GM12878 (cell line): ENCODE measurements around the gene PRKCE. TPM values are rescaled to one million over a fixed set of nuclear protein-coding genes. Genes with fewer than 3 reads are reported as not detected.

Experiments
- ATAC-seq: fragments of 200-7000 bp; cut with Tn5 transposase; 3 replicates; pipeline ENCODE4 v1.9.1; 2020; ENCODE audit warnings: mild to moderate bottlenecking, moderate library complexity
- BruUV-seq: library from RNA; stranded (reverse); fragments of 400-500 nt; replicated peaks from 2 replicates; lab custom pipeline; 2021; lab: Mats Ljungman, UMichigan
- CTCF ChIA-PET: fragments of 300-600 bp; sonication (Branson Sonifier 250); formaldehyde crosslinking; extraction: SDS; loops from one replicate; lab custom pipeline; 2021; ENCODE audit warnings: inconsistent platforms; lab: Yijun Ruan, JAX
- POLR2A ChIA-PET: fragments of 350-600 bp; formaldehyde crosslinking; extraction: SDS; loops from one replicate; lab custom pipeline; 2021; ENCODE audit warnings: inconsistent platforms; lab: Charles Lee
- RAD21 ChIA-PET: fragments of 300-600 bp; sonication (Branson Sonifier 250); formaldehyde crosslinking; loops from one replicate; lab custom pipeline; 2023; ENCODE audit warnings: antibody characterized with exemption; ENCODE audit not compliant: unreplicated experiment; lab: Charles Lee
- SMC1A ChIA-PET: fragments of 300-600 bp; sonication (Branson Sonifier 250); formaldehyde crosslinking; loops from one replicate; lab custom pipeline; 2023; ENCODE audit not compliant: unreplicated experiment, uncharacterized antibody; lab: Charles Lee
- DNase-seq: peaks from one replicate; pipeline ENCODE4 v3.0.0-alpha.2; 2011; ENCODE audit warnings: low read depth, low spot score
- FAIRE-seq: peaks from 3 replicates; lab custom pipeline; 2011; peaks lifted over from hg19 to GRCh38; lab: Jason Lieb, UNC
- H2AFZ ChIP-seq: 2 replicates; pipeline ENCODE4 v1.6.0; 2011; ENCODE audit warnings: low read depth, low read length, control low read depth; ENCODE audit not compliant: control insufficient read depth
- H3K27ac ChIP-seq: 2 replicates; pipeline ENCODE4 v1.5.1; 2011; ENCODE audit warnings: control low read depth; ENCODE audit not compliant: control insufficient read depth, insufficient read depth
- H3K27me3 ChIP-seq, 2 experiments: replicated peaks in 1 of 2; 2 replicates each; pipeline versions ENCODE4 v1.6.0 to v1.6.1; 2011; ENCODE audit warnings: low read length in 1 of 2; ENCODE audit not compliant: control insufficient read depth in 2 of 2, insufficient read depth in 2 of 2
- H3K36me3 ChIP-seq, 2 experiments: 2 replicates each; pipeline ENCODE4 v1.5.1; 2011; ENCODE audit warnings: low read length in 1 of 2; ENCODE audit not compliant: control insufficient read depth in 2 of 2, insufficient read depth in 2 of 2
- H3K4me1 ChIP-seq: 2 replicates; pipeline ENCODE4 v1.6.1; 2011; ENCODE audit warnings: mild to moderate bottlenecking, low read length, moderate library complexity, mixed read lengths; ENCODE audit not compliant: control insufficient read depth, insufficient read depth
- H3K4me2 ChIP-seq: 2 replicates; pipeline ENCODE4 v1.6.0; 2011; ENCODE audit warnings: control low read depth; ENCODE audit not compliant: control insufficient read depth, insufficient read depth
- H3K4me3 ChIP-seq: fragments of 200-600 bp; sonication (generic); 2 replicates; pipeline ENCODE4 v1.5.1; 2016
- H3K79me2 ChIP-seq: 2 replicates; pipeline ENCODE4 v1.6.0; 2011; ENCODE audit warnings: low read length; ENCODE audit not compliant: control insufficient read depth, insufficient read depth
- H3K9ac ChIP-seq: 2 replicates; pipeline ENCODE4 v1.8.0; 2011; ENCODE audit warnings: low read length, control low read depth, mixed read lengths; ENCODE audit not compliant: control insufficient read depth, insufficient read depth
- H3K9me3 ChIP-seq: replicated peaks from 3 replicates; pipeline ENCODE4 v1.5.1; 2011; ENCODE audit warnings: mild to moderate bottlenecking, low read length; ENCODE audit not compliant: control insufficient read depth, insufficient read depth
- H4K20me1 ChIP-seq: 2 replicates; pipeline ENCODE4 v1.6.0; 2011; ENCODE audit not compliant: control insufficient read depth, insufficient read depth
- EZH2 ChIP-seq: IDR thresholded peaks from 2 replicates; pipeline ENCODE4 v1.6.1; 2012; ENCODE audit warnings: low read depth, mild to moderate bottlenecking, control low read depth, inconsistent platforms, low read length, borderline replicate concordance; ENCODE audit not compliant: control insufficient read depth
- RUNX3 ChIP-seq: IDR thresholded peaks from 2 replicates; pipeline ENCODE4 v1.6.1; 2012; ENCODE audit warnings: low read length, inconsistent platforms
- TCF12 ChIP-seq: IDR thresholded peaks from 2 replicates; pipeline ENCODE4 v1.6.1; 2011; ENCODE audit warnings: low read depth, mild to moderate bottlenecking, low read length
- WGBS: methylation state at CpG from one replicate; pipeline ENCODE4 v1.1.6; 2016; ENCODE audit warnings: low lambda C conversion rate; ENCODE audit not compliant: insufficient replicate concordance, insufficient coverage; ENCODE audit errors: missing lambda C conversion rate; 5-methylcytosine and 5-hydroxymethylcytosine counted together
- in situ Hi-C: fragments of 300-500 bp; cut with MboI; formaldehyde crosslinking; loops from 9 replicates; pipeline ENCODE4 v1.14.3; 2018; ENCODE audit warnings: mixed read lengths
- intact Hi-C: fragments of 100-400 bp; cut with micrococcal nuclease; formaldehyde crosslinking; loops from one replicate; pipeline ENCODE4 v1.14.2; 2022; ENCODE audit not compliant: unreplicated experiment
- polyA plus RNA-seq, 11 experiments: library from polyadenylated mRNA; depleted of rRNA in 4 of 11; unstranded in 6 of 11; stranded (reverse) in 5 of 11; fragments of >200 nt; fragmentation: Nextera tagmentation in 4 of 11; fragmentation: Illumina TruSeq in 1 of 11; extraction: Ambion mirVana in 4 of 11; extraction: Trizol in 1 of 11; gene quantifications; 1 replicate in 1 of 11; 2 replicates in 10 of 11; pipeline versions ENCODE4 v1.2.1 to v1.2.3, GENCODE V29; 2011 to 2016; ENCODE audit warnings: inconsistent platforms in 2 of 11, missing spikeins in 2 of 11, low read depth in 1 of 11
- total RNA-seq, 4 experiments: library from RNA; depleted of rRNA in 3 of 4; stranded (reverse); fragments of >200 nt in 3 of 4; fragmentation: Illumina TruSeq in 1 of 4; extraction: Trizol in 1 of 4; gene quantifications; 2 replicates each; pipeline versions ENCODE4 v1.2.1 to v1.2.3, GENCODE V29; 2013 to 2021

Gene PRKCE
- total and polyA plus RNA-seq, 10 of the 15 experiments (the other 5 are each of a cell fraction or from before 2014, with no cell fraction given) = 2.6 to 28.2 (median 11.3) TPM

DNA sequence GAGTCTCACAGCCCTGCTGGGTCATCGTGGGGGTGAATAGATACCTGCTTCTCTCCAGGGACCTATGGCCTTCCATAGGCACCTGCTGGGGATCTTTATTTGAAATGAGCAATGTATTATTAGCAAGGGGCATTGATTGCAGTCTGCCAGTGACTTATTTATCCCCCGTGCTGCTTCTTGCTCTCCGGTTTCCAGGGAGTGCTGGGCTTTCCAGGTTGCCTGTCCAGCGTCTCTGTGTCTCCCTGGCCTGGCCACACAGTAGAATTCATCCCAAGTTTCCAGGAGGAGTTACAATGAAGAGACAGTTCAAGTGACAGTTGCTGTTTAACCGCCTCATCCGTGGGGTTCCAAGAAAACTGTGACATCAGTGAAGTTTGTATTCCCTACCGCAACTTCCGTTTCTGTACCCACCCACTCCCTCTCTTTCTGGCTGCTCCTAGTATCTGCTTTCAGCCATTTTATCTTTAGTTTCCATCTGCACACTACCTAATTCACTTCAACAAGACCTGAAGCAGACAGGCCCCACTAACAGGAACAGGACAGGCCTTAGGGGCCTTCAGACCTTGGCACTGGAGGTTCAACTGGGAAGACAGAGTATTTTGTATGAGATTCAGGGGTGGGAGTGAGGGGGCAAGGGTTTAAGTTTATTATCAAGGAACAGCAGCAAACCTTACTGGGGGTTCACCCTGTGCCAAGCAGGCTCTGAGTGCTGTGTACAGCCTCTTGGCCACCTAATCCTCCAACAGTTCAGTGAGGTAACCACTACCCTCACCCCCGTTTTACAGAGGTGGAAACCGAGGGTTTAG lies 134.8 kb downstream of the PRKCE start:
- H3K4me3 ChIP-seq = no peak overlapping the region
- no peak overlapping the region for H3K27ac ChIP-seq
- H3K9me3 ChIP-seq = no peaks in the 10 kb centered on the region
- CTCF ChIA-PET = interaction anchor here (0.6 to 2.5 kb wide), 5 partner anchors 8 to 1473 kb away, joined by 3 to 8 read pairs (median 4); no protein-coding TSS in a partner anchor
- intact Hi-C loops = no loop called here
- no peaks in the 10 kb centered on the region for H3K36me3 ChIP-seq
- RAD21 ChIA-PET = interaction anchor here (1.0 kb wide), 1 partner anchor 152 kb away, joined by 3 read pairs; no protein-coding TSS in a partner anchor
- H3K4me2 ChIP-seq = no peak overlapping the region
- WGBS = 69% methylated on average over 10 of the region's 10 CpGs
- H2AFZ ChIP-seq = no peak overlapping the region
- in situ Hi-C loops = no loop called here
- SMC1A ChIA-PET = interaction anchor here (1.0 to 4.0 kb wide), 2 partner anchors 47 to 134 kb away, joined by 3 to 17 read pairs; partner anchors contain the start of gene PRKCE
- no peak for TF ChIP-seq EZH2
- peak; percentile 44; the same call in 1 of the 2 replicates for TF ChIP-seq RUNX3
- POLR2A ChIA-PET = no interaction called here
- ATAC-seq (no peak), FAIRE-seq (no peak), DNase-seq (no peak)
- peaks cover 4% of the 10 kb centered on the region; the same call in 1 of the 2 replicates for H3K79me2 ChIP-seq
- H3K27me3 ChIP-seq = no peaks in the 10 kb centered on the region
- H3K4me1 ChIP-seq = peaks cover 12% of the 10 kb centered on the region
- no TSS peak for BruUV-seq
- H4K20me1 ChIP-seq = no peaks in the 10 kb centered on the region
- no peak overlapping the region for H3K9ac ChIP-seq

DNA sequence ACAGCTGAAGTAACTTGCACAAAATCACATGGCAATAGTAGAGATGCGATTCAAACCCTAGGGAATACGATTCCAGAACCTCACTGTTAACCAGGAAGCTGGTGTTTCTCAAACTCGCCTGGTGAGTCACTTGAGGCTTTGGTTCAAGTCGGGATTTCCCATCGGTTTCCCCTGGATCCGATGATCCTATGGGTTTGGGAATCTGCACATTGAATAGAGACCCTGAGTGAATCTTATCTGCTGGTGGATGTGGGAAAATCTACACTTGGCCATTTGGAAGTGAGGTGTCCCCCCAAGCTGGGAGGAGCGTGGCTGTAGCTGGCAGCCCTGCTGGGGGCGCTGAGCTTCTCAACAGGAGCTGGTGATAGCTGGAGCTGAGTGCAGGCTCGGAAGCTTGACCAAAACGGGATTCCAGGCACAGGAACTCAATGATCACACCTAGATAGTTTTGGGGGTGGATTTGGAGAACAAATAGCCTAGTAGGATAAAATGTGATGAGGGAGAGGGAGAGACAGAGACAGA lies 135.4 kb downstream of the PRKCE start:
- intact Hi-C loops = no loop called here
- no peak overlapping the region for H3K9ac ChIP-seq
- H3K4me3 ChIP-seq = no peak overlapping the region
- BruUV-seq = no TSS peak
- DNase-seq (no peak), ATAC-seq (no peak), FAIRE-seq (no peak)
- TF ChIP-seq TCF12 = no peak
- RAD21 ChIA-PET = interaction anchor here (1.0 kb wide), 1 partner anchor 151 kb away, joined by 3 read pairs; no protein-coding TSS in a partner anchor
- SMC1A ChIA-PET = interaction anchor here (0.6 to 4.0 kb wide), 6 partner anchors 12 to 670 kb away, joined by 3 to 21 read pairs (median 8); partner anchors contain the start of gene PRKCE
- WGBS = 61% methylated on average over 10 of the region's 10 CpGs
- H3K36me3 ChIP-seq = no peaks in the 10 kb centered on the region
- no peak overlapping the region for H3K27ac ChIP-seq
- no peaks in the 10 kb centered on the region for H4K20me1 ChIP-seq
- H3K4me1 ChIP-seq = peaks cover 7% of the 10 kb centered on the region
- POLR2A ChIA-PET = no interaction called here
- no peak overlapping the region for H3K4me2 ChIP-seq
- CTCF ChIA-PET = interaction anchor here (0.9 to 2.5 kb wide), 2 partner anchors 8 to 49 kb away, joined by 4 to 8 read pairs; no protein-coding TSS in a partner anchor
- in situ Hi-C loops = no loop called here
- H3K9me3 ChIP-seq = no peaks in the 10 kb centered on the region
- no peaks in the 10 kb centered on the region for H3K27me3 ChIP-seq
- H3K79me2 ChIP-seq = peaks cover 2% of the 10 kb centered on the region; the same call in 1 of the 2 replicates
- no peak overlapping the region for H2AFZ ChIP-seq
